Activated CD4-positive, CD25-positive, alpha-beta regulatory T cell (primary cell): ENCODE measurements around the gene MEOX2.

ENCODE experiments used
- DNase-seq, 4 experiments: peaks; one replicate each; lab custom pipeline; 2025; lab: John Stamatoyannopoulos, UW

The MEOX2 gene

GRCh38 chr7:15681186-15681585 lies 5.3 kb downstream of the MEOX2 start:
- no peak for DNase-seq

GRCh38 chr7:15680446-15680845 lies 6.0 kb downstream of the MEOX2 start:
- DNase-seq, result no peak

GRCh38 chr7:15679306-15679705 lies 7.2 kb downstream of the MEOX2 start:
- DNase-seq, result no peak

DNA sequence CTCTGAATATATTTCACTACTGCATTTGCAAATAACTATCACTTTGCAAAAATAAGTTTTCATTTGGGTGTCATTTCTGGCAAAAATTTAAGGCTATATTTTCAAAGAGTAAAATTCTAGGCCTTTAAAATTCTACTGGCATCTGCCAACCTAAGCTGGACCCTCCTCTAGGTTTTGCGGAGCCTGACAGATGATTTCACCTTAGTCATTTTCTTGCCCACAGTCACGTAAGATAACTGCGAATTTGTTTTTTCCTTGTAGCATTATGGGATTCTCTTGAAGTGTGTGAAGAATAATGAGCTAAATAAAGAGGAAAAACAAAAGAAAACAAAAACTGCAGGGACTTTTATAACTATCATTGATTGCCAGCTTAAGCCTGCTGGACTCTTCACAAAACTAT lies 7.8 kb downstream of the MEOX2 start:
- no peak for DNase-seq

- no peak for DNase-seq
Observed at GRCh38 chr7:15675379-15675778, 11.1 kb downstream of the MEOX2 start.

DNA sequence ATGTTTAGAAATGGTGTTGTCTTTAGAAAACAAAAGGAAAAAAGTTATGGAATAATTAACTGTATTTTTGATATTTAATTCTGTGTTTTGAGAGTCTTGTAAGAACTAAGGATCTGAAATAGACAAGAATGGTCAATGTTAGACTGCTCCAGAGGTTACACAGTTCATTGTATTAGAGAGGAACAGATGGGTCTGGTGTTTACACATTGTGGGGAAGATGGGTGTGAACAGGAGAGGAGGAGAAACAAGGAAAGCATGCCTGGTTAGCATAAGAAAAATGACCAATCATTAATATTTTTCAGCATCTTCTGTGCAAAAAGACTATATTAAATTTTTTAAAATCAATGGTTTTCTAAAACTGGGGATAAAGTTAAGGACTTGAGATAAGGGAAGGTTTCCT lies 11.9 kb downstream of the MEOX2 start:
- DNase-seq, result no peak

DNA sequence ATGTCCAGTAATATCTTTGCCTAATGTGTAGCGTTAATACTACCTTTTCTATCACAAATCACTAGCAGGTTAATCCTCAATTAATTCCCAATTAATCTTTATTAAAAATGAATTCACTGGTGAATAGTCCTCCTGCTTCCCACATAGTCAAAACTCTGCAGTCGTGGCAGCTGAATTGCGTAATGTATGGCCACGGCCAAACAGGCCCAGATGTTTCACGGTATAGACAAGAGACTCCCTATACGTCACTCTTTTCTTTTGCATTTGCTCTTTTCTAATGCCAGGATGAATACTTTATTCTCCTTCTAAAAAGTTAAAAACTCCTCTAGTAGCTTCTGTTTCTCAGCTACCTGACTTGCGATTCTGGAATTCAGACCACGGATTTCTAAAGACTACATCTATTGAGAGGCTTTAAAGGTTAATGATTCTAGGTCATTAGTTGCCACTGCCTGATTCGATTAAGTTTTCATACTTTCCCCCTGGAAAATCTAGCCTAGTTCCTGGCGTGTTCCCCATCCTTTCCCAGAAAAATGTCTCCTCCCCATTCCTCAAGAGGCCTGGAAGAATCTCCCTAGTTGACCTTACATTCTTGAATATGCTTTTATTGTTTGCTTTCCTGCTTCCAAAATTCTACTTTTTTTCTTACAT lies 16.9 kb downstream of the MEOX2 start:
- no peak for DNase-seq

- DNase-seq, result no peak
Observed at GRCh38 chr7:15667991-15668390, 18.5 kb downstream of the MEOX2 start.

- no peak for DNase-seq
Observed at GRCh38 chr7:15662451-15662850, 24.0 kb downstream of the MEOX2 start.

DNA sequence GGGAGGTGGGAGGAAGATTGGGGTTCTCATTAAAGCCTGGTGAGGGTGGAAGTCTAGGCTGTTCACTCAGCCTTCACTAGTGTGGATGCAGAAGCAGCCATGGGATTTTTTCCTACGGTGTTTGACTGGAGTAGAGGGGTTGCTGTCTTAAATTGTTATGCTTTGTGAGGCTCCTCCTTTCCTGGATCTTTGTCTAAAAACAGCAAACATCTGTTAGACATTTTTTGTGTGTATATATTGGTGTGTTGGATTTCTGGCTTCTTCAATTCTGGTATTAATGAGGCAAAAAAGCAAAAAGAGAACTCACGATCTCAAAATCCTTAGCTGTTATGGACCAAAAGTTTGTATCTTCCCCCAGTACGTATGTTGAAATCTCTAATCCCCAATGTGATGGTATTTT lies 28.2 kb downstream of the MEOX2 start:
- DNase-seq, result no peak

DNA sequence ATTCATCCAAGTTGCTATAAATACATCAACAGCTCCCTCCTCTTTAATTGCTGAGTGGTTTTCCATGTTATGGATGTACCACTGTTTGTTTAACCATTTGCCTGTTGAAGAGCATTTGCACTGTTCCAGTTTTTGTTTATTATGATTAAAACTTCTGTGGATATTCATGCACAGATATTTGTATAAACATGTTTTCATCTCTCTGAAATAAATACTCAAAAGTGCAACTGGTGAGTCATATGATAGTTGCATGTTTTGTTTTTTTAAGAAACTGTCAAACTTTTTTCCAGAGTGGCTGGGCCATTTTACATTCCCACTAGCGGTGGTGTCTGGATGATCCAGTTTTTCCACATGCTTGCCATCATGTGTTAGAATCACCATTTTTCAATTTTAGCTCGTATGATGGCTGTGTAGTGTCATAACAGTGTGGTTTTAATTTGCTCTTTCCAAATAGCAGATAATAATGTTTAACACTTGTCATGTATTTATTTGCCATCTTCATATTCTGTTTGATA lies 33.6 kb downstream of the MEOX2 start:
- no peak for DNase-seq

- DNase-seq, result no peak
Observed at GRCh38 chr7:15651693-15652092, 34.8 kb downstream of the MEOX2 start.

GRCh38 chr7:15650787-15651186 lies 35.7 kb downstream of the MEOX2 start:
- no peak for DNase-seq

GRCh38 chr7:15648461-15648961 lies 38.0 kb downstream of the MEOX2 start:
- DNase-seq, result no peak

DNA sequence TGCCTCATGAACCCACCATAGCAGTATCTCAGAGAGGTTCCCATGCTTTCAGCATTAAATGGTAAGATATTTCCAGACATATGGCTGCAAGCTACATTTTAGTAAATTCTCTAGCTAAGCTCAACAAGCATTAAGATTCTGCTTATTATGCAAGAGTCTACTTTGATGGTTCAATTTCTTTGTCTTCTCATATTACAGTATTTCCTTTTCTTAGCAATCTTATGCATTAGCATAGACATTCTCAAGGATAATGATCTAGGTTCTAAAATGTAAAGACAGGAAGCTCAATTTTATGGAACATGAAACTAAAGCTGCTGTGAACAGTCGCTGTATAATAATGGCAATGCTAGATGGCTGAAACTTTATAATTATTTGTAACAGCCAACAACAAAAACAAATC lies 39.2 kb downstream of the MEOX2 start:
- no peak for DNase-seq

- DNase-seq, result no peak
Observed at GRCh38 chr7:15643000-15643705, 43.3 kb downstream of the MEOX2 start.

DNA sequence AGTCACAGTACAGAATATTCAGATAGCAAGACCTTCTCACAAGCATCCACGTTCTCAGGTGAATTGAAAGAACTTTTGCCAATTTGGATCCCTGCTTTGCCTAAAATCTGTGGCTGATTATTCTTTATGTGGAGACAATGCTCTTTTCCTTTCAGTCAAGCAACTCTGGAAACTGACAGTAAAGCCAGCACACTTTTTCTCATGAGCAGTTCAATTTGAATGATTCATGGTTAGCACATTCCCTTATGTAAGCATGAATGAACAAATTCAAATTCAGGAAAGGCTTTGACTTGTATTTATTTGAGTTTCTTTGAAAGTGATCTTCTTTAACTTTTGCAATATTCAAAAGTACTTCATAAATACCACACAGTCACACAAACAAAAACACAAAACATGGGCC lies 57.6 kb downstream of the MEOX2 start:
- no peak for DNase-seq

DNA sequence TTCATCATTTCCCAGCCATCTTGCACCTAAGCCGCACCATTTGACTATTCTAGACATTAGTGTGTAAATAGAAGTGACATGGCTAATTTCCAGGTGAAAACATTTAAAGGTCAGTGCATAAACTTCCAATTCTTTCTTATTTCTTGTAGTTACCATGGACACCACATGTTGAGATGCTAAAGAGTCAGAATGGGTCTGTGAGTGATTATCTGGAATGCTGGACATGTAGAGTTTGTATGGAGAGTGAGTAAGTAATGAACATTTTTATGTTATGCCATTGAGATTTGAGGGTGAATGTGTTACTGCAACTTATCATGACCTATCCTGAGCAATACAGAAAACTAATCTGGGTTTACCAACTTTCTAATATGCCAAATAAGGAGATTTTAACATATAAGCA lies 60.4 kb downstream of the MEOX2 start:
- DNase-seq, result no peak

DNA sequence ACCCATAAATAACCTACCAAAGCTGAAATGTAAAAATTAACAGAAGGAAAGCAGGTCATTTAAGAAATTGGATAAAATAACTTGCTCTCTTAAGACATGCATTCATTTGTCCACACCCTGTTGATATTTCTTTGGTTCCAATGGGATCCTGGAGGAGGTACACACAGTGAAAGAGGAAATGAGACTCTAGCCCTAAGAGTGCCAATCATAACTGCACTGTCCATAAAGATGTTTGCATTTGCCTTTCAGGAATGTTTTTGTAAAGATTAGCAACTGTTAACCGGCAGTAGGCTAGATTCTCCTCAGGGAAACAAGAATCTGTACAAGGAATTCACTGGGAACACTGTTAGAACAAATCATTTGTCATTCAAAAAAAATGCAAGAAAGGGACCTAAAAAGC lies 61.0 kb downstream of the MEOX2 start:
- no peak for DNase-seq

GRCh38 chr7:15621468-15621867 lies 65.0 kb downstream of the MEOX2 start:
- DNase-seq, result no peak

DNA sequence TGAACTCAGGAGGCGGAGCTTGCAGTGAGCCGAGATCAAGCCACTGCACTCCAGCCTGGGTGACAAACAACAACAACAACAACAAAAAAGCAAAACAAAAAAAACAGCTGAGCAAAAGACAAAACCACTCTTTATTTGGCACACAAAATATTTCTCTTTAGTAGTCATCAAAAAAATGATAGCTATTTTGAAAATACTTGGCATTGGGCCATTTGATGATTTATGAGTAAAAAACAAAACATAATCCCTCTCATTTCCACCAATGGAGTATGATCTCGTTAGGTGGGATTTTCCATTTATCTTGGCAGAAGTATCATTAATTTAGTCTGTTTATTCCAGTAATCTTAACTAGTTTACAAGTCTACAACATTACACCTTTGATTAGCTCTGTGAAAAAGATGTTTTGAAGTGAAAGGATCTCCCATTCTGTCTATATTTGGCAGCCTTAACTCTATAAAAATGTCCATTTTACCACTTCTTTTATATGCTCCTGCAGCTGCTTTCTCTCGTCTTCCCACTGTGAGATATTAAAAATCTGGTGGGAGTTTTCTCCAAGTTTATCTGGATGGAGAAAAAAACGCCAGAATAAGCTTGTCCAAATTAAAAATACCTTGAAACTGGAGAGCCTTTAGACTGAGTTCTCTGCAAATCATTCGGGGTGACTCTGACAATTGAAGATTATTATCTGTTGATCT lies 65.8 kb downstream of the MEOX2 start:
- no peak for DNase-seq

DNA sequence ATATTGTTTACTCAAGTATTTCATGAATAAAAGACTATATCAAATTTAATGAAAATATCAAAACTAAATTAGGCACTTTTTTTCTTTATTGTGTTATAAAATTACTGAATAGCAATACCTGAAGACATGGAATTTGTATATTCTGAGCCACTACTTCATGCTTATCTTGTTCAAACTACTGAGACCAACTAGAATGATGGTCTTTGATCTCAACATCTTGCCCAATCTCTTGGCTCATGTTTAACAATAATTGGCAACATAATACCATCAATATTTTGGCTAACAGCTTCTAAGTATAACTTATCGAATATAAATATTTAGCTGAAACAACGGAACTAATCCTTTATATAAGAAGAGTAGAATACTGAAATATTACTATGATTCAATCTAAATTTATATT lies 68.2 kb downstream of the MEOX2 start:
- no peak for DNase-seq

GRCh38 chr7:15612205-15612604 lies 74.3 kb downstream of the MEOX2 start:
- no peak for DNase-seq
